Muscle of arm (tissue), 12 donors: ENCODE results near the gene CHD5. TPM values are rescaled to one million over a fixed set of nuclear protein-coding genes. Genes with fewer than 3 reads are reported as not detected.

Source experiments
- DNase-seq: peaks from one replicate; pipeline ENCODE4 v3.0.0-alpha.2; 2013
- polyA plus RNA-seq, 12 donors: library from polyadenylated mRNA; unstranded; fragments of 120-200 nt; gene quantifications; one replicate each; pipeline ENCODE4 v1.2.1, GENCODE V29; 2013; ENCODE audit not compliant: insufficient read length in 12 of 12

CHD5 gene
- polyA plus RNA-seq, 12 donors: 0.13 to 1.5 (median 0.22) TPM; not detected in 1

DNA sequence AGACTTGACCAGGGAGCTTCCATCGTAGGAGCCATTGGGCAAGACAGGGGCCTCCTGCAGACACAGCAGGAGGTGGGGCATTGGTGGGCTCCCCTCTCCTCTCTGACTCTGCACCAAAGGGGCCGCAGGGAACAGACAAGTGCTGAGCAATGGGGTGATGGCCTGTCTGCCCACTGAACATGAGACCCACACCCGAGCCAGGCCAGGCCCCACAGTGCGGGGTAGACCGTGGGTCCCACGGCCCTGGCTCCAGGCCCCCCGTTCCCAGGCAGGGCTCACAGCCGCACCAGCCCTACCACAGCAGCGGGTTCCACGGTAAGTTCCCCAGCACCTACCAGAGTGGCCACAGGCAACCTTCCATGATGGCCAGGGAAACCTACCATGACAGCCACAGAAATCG, 45.9 kb downstream of the CHD5 start:
- no peak for DNase-seq

DNA sequence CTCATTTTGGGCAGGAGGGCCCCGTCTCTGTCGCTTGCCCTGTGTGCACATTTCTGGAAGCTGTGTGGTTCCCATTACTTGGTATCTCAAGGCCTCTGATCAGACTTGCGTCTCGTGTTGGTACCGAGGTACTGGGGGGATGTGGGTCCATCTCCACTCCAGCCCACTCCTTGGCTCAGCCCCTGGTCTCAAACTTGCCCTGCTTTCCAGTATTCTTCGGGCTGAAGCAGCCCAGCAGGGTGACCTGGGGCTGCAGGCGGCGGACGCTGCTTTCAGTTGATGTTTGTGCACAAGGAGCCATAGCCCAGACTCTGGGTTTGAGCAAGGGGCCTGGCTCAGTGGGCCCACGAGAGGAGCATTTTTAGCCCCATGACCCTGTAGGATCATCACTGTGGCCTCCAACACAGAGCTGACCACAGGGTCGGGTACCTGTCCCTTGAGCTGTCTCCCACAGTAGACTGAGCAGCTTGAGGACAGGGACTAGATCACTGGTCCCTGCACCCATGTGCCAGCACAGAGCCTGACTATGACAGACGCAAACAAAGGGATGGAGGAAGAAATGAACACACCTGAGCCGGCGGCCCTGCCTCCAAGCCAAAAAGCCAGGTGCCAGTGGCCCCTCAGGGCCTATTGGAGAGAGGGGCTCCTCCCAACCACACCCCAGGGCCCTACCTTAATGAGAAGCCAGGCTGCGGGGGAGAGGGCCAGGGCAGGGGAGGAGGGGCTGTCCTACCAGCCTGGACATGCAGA, 46.8 kb downstream of the CHD5 start:
- no peak for DNase-seq

GRCh38 chr1:6131561-6131960, 48.6 kb downstream of the CHD5 start:
- no peak for DNase-seq

DNA sequence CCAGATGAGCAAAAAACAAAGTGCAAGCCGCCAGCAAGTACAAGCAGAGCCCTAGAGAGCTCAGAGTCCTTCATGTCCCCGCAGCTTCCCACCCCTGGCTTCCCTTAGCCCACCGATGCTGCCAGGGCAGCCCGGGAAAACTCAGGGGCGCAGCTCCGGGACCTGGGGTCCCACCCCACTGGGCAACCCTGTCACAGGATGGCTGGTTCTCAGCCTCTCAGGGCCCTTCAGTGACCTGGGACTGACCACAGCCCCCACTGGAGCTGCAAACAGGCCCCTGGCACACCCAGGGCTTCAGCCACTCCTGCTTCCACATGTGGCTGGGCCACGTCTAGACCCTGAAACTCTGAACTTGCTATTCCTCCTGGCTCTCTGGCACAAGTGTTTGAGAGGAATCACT, 49.5 kb downstream of the CHD5 start:
- no peak for DNase-seq

DNA sequence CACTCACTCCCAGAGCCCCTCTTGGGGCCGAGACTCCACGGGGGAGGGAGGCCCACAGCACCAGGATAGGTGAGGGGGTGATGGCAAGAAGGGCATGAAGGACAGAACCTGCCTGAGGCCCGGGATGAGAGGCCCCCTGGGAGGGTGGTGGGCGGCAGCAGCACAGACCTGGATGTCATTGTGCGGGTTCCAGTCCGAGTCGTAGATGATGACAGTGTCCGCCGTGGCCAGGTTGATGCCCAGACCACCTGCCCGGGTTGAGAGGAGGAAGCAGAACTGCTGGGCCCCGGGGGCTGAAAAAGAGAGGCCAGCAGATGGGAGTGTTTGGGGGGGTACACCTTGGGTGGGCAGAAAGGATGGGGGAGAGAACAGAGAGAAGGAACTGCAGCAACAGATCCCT, 50.1 kb downstream of the CHD5 start:
- no peak for DNase-seq

- no peak for DNase-seq
Observed at GRCh38 chr1:6129313-6129712, 50.8 kb downstream of the CHD5 start.

DNA sequence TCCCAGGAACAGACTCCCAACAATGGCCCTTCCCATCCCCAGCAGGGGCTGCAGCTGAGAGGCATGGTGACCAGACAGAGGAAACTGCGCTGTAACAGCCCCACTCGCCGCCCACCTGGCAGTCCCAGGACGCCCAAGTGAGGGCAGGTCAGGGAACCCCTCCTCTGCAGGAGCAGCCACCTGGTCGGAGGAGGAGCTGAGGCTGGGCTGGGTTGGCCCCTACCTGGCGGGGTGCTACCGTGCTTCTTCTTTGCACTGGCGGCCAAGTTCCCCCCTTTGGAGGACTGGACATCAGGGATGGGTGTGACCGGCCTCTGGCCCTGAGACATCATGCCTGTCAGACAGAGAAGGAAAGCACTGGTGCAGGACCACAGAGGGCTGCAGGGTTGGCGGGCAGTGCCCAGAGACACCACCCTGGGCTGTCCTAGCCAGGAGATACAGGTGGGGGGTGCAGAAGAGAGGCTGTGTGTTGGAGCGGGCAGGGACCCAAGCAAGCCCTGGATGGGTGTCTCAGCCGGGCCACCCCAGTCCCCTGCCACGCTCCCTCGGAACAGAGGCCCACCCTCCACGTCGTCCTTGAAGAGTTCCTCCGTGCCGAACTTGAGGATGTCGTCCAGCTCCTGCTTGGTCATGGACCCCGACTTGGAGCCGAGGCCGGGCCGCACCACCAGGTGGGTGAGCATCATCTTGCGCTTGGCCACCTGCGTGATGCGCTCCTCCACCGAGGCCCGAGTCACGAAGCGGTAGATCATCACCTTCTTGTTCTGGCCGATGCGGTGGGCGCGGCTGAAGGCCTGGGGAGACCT, 51.6 kb downstream of the CHD5 start:
- no peak for DNase-seq

DNA sequence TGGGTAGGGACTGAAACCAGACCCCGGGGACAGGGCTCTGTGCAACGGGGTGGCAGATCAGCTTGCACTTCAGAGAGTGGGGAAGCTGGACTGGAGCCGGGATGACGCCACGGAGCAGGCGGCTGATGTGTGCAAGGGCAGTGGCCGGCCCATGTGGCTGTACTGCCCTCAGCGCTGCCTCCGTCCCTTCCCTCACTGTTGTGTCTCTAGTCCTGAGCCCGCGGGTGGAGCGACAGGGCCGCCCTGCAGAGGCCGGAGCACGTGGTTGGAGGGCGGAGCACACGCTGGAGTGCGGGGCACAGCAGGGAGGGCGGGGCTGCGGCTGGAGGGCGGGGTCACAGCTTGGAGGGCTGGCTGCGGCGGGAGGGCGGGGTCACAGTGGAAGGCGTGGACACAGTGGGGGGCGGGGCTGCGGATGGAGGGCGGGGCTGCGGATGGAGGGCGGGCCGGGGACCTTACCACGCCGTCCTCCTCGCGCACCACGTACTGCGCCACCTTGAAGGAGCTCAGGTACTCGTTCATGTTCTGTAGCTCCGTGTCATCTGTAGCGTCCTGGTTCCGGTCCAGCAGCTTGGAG, 52.4 kb downstream of the CHD5 start:
- DNase-seq: peak; percentile 30

DNA sequence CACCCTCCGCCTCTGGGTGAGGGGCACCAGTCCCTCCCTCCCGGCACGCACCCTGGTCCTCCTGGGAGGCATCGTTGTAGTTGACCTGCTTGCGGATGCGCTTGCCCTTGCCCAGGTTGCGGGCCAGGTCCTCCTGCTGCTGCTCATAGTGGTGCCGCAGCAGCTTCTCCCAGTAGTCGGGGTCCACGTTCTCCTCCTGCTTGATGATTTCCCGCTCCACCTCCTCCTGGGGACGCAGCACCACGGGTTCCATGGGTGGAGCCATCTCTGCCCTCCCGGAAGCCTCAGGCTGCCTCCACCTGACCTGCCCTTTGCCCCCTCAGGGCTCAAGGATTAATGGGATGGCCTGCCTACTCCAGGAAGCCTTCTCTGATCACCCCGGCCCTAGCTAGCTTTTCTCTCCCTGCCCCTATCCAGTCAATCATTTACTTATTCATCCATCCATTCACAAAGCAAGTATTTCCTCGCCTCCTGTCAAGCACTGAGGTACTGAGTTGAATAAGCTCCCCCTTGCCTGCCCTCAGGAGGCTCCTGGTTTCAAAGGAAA, 53.5 kb downstream of the CHD5 start:
- no peak for DNase-seq

- no peak for DNase-seq
Observed at GRCh38 chr1:6126028-6126427, 54.1 kb downstream of the CHD5 start.

- no peak for DNase-seq
Observed at GRCh38 chr1:6125366-6125765, 54.8 kb downstream of the CHD5 start.

DNA sequence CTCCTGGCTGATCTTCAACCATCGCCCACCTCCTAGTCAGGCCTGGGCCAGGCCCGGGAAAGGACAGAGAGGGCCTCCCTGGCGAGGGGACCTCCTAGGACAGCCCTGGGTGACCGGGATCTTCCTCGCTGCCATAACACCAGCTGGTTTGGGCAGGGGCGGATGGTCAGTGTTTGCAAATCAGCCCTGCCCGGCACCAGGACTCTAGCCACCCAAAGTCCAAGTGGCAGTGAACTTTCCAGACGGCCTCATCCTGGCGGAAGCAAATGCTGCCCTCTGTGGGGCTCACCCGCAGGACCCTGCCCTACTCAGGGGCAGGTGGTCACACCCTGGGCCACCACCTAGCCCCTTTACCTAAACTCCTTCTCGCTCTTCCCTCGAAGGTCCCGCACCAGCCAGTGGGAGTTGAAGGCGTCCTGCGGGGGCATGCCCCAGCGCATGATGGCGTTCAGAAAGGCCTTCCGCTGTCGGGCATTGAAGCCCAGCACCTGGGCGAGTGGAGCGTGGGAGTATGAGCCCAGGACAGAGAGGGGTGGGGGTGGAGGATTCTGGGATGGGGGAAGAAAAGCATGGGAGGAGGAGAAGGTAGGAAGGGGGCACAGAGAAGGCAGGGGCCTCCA, 55.3 kb downstream of the CHD5 start:
- no peak for DNase-seq

- DNase-seq: no peak
Observed at GRCh38 chr1:6124341-6124740, 55.8 kb downstream of the CHD5 start.

DNA sequence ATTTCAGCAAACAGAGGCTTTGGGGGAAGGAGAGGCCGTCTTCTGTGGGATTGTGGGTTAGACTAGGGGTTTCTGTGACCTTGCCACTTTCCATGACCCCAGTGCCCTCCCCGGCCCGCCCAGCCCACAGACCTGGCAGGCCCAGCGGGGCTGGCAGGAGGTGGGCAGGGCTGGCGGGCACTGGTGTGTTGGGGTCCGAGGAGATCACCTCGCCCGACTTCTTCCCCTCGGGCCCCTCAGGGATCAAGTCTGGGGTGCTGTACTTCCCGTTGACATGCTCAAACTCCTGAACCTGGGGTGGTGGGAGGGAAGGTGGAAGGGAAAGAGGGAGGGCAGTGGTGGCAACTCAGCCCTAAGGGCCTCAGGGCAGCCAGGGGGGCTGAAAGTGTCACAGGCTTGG, 56.3 kb downstream of the CHD5 start:
- DNase-seq: no peak

GRCh38 chr1:6123083-6123482, 57.0 kb downstream of the CHD5 start:
- DNase-seq: no peak

GRCh38 chr1:6121651-6122370, 58.3 kb downstream of the CHD5 start:
- no peak for DNase-seq

DNA sequence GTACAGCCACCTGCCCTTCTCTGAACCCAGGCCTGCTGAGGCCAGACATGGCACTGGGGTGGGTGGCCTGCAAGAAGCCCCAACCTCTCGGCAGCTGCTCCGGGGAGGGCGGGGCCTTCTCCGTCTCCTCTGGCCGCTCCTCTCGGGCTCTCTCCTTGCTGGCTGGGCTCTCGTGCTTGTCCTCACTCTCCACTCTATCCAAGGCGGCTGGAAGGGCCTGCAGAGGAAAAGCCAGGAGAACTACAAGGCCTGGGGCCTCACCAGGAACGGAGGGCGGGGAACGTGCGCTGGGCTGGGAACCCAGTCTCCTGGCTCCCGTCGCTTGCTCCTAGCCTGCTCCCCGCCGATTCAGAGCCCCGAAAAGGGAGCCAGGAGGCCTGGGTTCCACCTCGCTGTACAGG, 59.1 kb downstream of the CHD5 start:
- no peak for DNase-seq

DNA sequence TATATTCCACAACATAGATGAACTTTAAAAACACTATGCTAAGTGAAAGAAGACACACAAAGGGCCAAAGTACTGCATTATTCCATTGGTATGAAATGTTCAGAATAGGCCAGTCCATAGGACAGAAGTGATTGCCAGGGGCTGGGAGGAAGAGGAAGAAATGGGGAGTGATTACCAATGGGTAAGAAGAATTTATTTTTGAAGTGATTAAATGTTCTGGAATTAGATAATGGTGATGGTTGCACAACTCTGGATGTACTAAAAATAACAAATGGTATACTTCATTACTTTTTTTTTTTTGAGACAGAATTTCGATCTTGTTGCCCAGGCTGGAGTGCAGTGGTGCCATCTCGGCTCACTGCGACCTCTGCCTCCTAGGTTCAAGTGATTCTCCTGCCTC, 61.7 kb downstream of the CHD5 start:
- DNase-seq: no peak

DNA sequence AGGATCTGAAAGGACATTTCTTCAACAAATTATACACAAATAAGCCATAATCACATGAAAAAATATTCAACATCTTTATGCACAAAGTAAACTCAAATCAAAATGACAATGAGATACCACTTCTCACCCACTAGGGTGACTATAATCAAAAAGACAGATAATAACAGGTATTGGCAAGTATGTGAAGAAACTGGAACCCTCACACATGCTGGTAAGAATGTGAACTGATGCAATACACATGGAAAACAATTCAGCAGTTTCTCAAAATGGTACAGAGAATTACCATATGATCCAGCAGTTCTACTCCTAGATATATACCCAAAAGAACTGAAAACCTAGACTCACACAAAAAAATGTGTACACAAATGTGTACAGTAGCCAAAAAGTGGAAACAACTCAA, 62.5 kb downstream of the CHD5 start:
- DNase-seq: no peak

- DNase-seq: no peak
Observed at GRCh38 chr1:6117064-6117463, 63.1 kb downstream of the CHD5 start.

- no peak for DNase-seq
Observed at GRCh38 chr1:6116137-6116536, 64.0 kb downstream of the CHD5 start.

DNA sequence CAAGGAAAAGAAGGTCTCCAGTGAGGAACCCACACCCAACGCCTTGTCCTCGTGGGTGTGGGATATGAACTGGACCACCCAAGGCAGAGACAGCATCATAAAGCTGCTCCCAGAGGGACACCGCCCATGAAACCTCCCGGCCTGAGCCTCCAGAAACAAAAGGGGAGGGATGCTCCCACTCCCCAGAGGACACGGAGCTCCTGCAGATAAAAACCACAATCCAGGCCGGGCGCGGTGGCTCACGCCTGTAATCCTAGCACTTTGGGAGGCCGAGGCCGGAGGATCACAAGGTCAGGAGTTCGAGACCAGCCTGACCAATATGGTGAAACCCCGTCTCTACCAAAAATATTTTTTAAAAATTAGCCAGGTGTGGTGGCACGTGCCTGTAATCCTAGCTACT, 66.4 kb downstream of the CHD5 start:
- no peak for DNase-seq
